IMR-90 (cell line): Measurements from ENCODE around the gene DEF6. TPM values are rescaled to one million over a fixed set of nuclear protein-coding genes. Genes with fewer than 3 reads are reported as not detected.

Source experiments
- ATAC-seq: fragments of 200-7000 bp; cut with Tn5 transposase; 2 replicates; pipeline ENCODE4 v1.9.1; 2020; ENCODE audit warnings: low read depth, mild to moderate bottlenecking, moderate library complexity
- BruUV-seq: library from RNA; stranded (reverse); fragments of 400-500 nt; replicated peaks from 2 replicates; lab custom pipeline; 2021; lab: Mats Ljungman, UMichigan
- CTCF ChIA-PET: fragments of 300-600 bp; formaldehyde crosslinking; extraction: SDS; loops from one replicate; lab custom pipeline; 2021; ENCODE audit warnings: antibody characterized with exemption; lab: Yijun Ruan, JAX
- POLR2A ChIA-PET: fragments of 300-600 bp; sonication (Branson Sonifier 250); formaldehyde crosslinking; loops from one replicate; lab custom pipeline; 2022; ENCODE audit warnings: antibody characterized with exemption; ENCODE audit not compliant: unreplicated experiment; lab: Charles Lee
- DNase-seq: peaks from one replicate; pipeline ENCODE4 v3.0.0; 2013
- H2AFZ ChIP-seq: replicated peaks from 2 replicates; pipeline ENCODE3; 2013; ENCODE audit warnings: low read length, mild to moderate bottlenecking; ENCODE audit not compliant: poor library complexity
- H2AK5ac ChIP-seq: 2 replicates; pipeline ENCODE4 v1.6.1; 2013; ENCODE audit warnings: low read depth, low read length, inconsistent platforms
- H2AK9ac ChIP-seq: replicated peaks from 2 replicates; pipeline ENCODE3; 2013; ENCODE audit warnings: mild to moderate bottlenecking, low read depth, low read length, moderate library complexity; ENCODE audit not compliant: poor library complexity
- H2BK120ac ChIP-seq: 2 replicates; pipeline ENCODE4 v1.6.1; 2013; ENCODE audit warnings: low read depth, low read length, inconsistent platforms
- H2BK15ac ChIP-seq: 3 replicates; pipeline ENCODE4 v1.6.1; 2013; ENCODE audit warnings: low read depth, low read length, inconsistent platforms
- H2BK20ac ChIP-seq: 2 replicates; pipeline ENCODE4 v1.6.1; 2013; ENCODE audit warnings: low read depth, mild to moderate bottlenecking, inconsistent platforms, low read length, moderate library complexity
- H2BK5ac ChIP-seq: 2 replicates; pipeline ENCODE4 v1.6.1; 2013; ENCODE audit warnings: mild to moderate bottlenecking, low read depth, low read length, inconsistent platforms; ENCODE audit not compliant: poor library complexity, severe bottlenecking
- H3K14ac ChIP-seq: replicated peaks from 2 replicates; pipeline ENCODE4 v1.6.1; 2013; ENCODE audit warnings: low read depth, low read length, inconsistent platforms
- H3K18ac ChIP-seq: 2 replicates; pipeline ENCODE4 v1.6.1; 2013; ENCODE audit warnings: low read depth, low read length, control low read depth
- H3K23ac ChIP-seq: 2 replicates; pipeline ENCODE4 v1.6.1; 2013; ENCODE audit warnings: low read depth, low read length, inconsistent platforms
- H3K27ac ChIP-seq: 2 replicates; pipeline ENCODE4 v1.5.1; 2013; ENCODE audit warnings: mild to moderate bottlenecking, control low read depth, low read length; ENCODE audit not compliant: insufficient read depth
- H3K27me3 ChIP-seq: 2 replicates; pipeline ENCODE4 v1.6.1; 2013; ENCODE audit warnings: low read length; ENCODE audit not compliant: control insufficient read depth, insufficient read depth
- H3K36me3 ChIP-seq: 2 replicates; pipeline ENCODE4 v1.6.1; 2013; ENCODE audit warnings: low read length, mixed read lengths; ENCODE audit not compliant: control insufficient read depth, insufficient read depth
- H3K4ac ChIP-seq: 2 replicates; pipeline ENCODE4 v1.6.1; 2013; ENCODE audit warnings: low read depth, low read length, inconsistent platforms
- H3K4me1 ChIP-seq: 2 replicates; pipeline ENCODE4 v1.6.1; 2013; ENCODE audit warnings: low read length, mixed read lengths; ENCODE audit not compliant: control insufficient read depth, insufficient read depth
- H3K4me2 ChIP-seq: 2 replicates; pipeline ENCODE4 v1.6.1; 2013; ENCODE audit warnings: low read depth, mild to moderate bottlenecking, control low read depth, low read length, moderate library complexity
- H3K4me3 ChIP-seq: 2 replicates; pipeline ENCODE4 v1.5.1; 2013; ENCODE audit warnings: low read depth, mild to moderate bottlenecking, control low read depth, low read length, moderate library complexity; ENCODE audit not compliant: insufficient read depth
- H3K56ac ChIP-seq: 2 replicates; pipeline ENCODE4 v1.6.1; 2013; ENCODE audit warnings: low read length, inconsistent platforms; ENCODE audit not compliant: insufficient read depth; ENCODE audit errors: extremely low read depth
- H3K79me1 ChIP-seq, 2 experiments: 2 replicates each; pipeline ENCODE4 v1.6.1; 2013; ENCODE audit warnings: low read length in 2 of 2, inconsistent platforms in 1 of 2, low read depth in 1 of 2
- H3K9ac ChIP-seq: 2 replicates; pipeline ENCODE4 v1.6.1; 2013; ENCODE audit warnings: low read depth, low read length, control low read depth
- H3K9me1 ChIP-seq: 2 replicates; pipeline ENCODE4 v1.6.1; 2013; ENCODE audit warnings: low read length, inconsistent platforms; ENCODE audit not compliant: insufficient read depth
- H3K9me3 ChIP-seq: 2 replicates; pipeline ENCODE4 v1.6.1; 2013; ENCODE audit warnings: low read length; ENCODE audit not compliant: control insufficient read depth, insufficient read depth
- H4K20me1 ChIP-seq: 2 replicates; pipeline ENCODE4 v1.6.1; 2013; ENCODE audit warnings: low read length, inconsistent platforms; ENCODE audit not compliant: insufficient read depth
- H4K5ac ChIP-seq: 2 replicates; pipeline ENCODE4 v1.6.1; 2013; ENCODE audit warnings: mild to moderate bottlenecking, low read depth, low read length, control low read depth
- H4K8ac ChIP-seq, 2 experiments: 2 replicates each; pipeline ENCODE4 v1.6.1; 2013; ENCODE audit warnings: low read depth in 2 of 2, low read length in 2 of 2, control low read depth in 1 of 2, inconsistent platforms in 1 of 2
- H4K91ac ChIP-seq: 2 replicates; pipeline ENCODE4 v1.6.1; 2013; ENCODE audit warnings: low read depth, low read length, inconsistent platforms; ENCODE audit not compliant: insufficient read depth
- CEBPB ChIP-seq: IDR thresholded peaks from 2 replicates; pipeline ENCODE4 v1.6.1; 2012; ENCODE audit warnings: low read depth, low read length, improper control_type of control experiment
- ELK1 ChIP-seq: fragments of 150-350 bp; IDR thresholded peaks from 2 replicates; pipeline ENCODE4 v1.6.1; 2016; ENCODE audit warnings: low read depth, mild to moderate bottlenecking, low read length, moderate library complexity, borderline replicate concordance
- WGBS, 2 experiments: methylation state at CpG; one replicate each; pipeline versions ENCODE4 v1.1.5 to v1.1.7; 2013; ENCODE audit warnings: missing lambda C conversion rate in 2 of 2; ENCODE audit not compliant: insufficient read length in 1 of 2; ENCODE audit errors: extremely low coverage in 2 of 2; 5-methylcytosine and 5-hydroxymethylcytosine counted together
- dilution Hi-C: fragments of 300-500 bp; cut with HindIII; formaldehyde crosslinking; loops from one replicate; pipeline ENCODE4 v1.14.3; 2018; ENCODE audit warnings: low sequenced_read_pairs; ENCODE audit not compliant: unreplicated experiment
- in situ Hi-C: fragments of 300-500 bp; cut with MboI; formaldehyde crosslinking; loops from 3 replicates; pipeline ENCODE4 v1.14.3; 2019; ENCODE audit warnings: low sequenced_read_pairs, inconsistent platforms, mixed read lengths
- intact Hi-C: fragments of 100-400 bp; cut with micrococcal nuclease; formaldehyde crosslinking; loops from 2 replicates; pipeline ENCODE4 v1.10.0; 2022
- polyA plus RNA-seq, 3 experiments: library from polyadenylated mRNA; depleted of rRNA; stranded (reverse); fragments of >200 nt; gene quantifications; 2 replicates each; pipeline ENCODE4 v1.2.3, GENCODE V29; 2012; ENCODE audit warnings: low replicate concordance in 1 of 3
- total RNA-seq: library from RNA; depleted of rRNA; stranded (reverse); fragments of >200 nt; gene quantifications from 2 replicates; pipeline ENCODE4 v1.2.3, GENCODE V29; 2012

The DEF6 gene
- total and polyA plus RNA-seq, 2 of the 4 experiments (the other 2 are of a cell fraction) = 2.5 to 4.2 TPM

GRCh38 chr6:35341557-35341956 is 43.9 kb downstream of the DEF6 start:
- Histone ChIP-seq H3K27me3 (peaks cover 5% of the 10 kb centered on the region), H4K8ac (no peak overlapping the region), H4K5ac (no peak overlapping the region), H3K9ac (no peak overlapping the region), H3K36me3 (peaks cover 12% of the 10 kb centered on the region), H3K9me1 (peaks cover 19% of the 10 kb centered on the region), H3K4me1 (peaks cover 14% of the 10 kb centered on the region), H2BK5ac (no peak overlapping the region), H2BK20ac (no peak overlapping the region), H4K20me1 (peaks cover 35% of the 10 kb centered on the region), H3K4me2 (no peak overlapping the region), H3K9me3 (no peaks in the 10 kb centered on the region), H2AK5ac (0 out of 2 replicates have a peak overlapping the region, but pooled peaks have one; percentile 48), H3K4me3 (no peak overlapping the region), H2AFZ (peak overlapping the region; percentile 32), H4K91ac (no peak overlapping the region), H3K27ac (no peak overlapping the region), H3K4ac (no peak overlapping the region; the same call in 1 of the 2 replicates), H3K14ac (no peak overlapping the region), H3K18ac (no peak overlapping the region), H2AK9ac (no peak overlapping the region), H2BK15ac (no peak overlapping the region), H3K23ac (no peak overlapping the region), H3K79me1 (peaks cover 7 to 37% of the 10 kb centered on the region in 2 experiments; a peak in 3 of 4 replicates), H3K56ac (no peak overlapping the region), H2BK120ac (no peak overlapping the region)
- in situ Hi-C loops (loop anchor here (5.0 kb wide), 1 partner anchor 111 kb away; the partner anchor contains the start of gene FANCE), dilution Hi-C loops (no loop called here), intact Hi-C loops (no loop called here)
- ATAC-seq = no peak
- WGBS, 2 experiments = no CpG with 5 or more reads among the region's 13 CpGs
- TF ChIP-seq ELK1 (no peak), CEBPB (peak; percentile 82)
- ChIA-PET POLR2A (interaction anchor here (1.1 kb wide), 1 partner anchor 129 kb away, joined by 5 read pairs; no protein-coding TSS in a partner anchor), CTCF (interaction anchor here (0.6 to 1.9 kb wide), 9 partner anchors 14 to 156 kb away, joined by 3 to 13 read pairs (median 3); partner anchors contain the start of gene FANCE)
- no peak for DNase-seq
- no TSS peak for BruUV-seq
